Stimulated activated CD4-positive, alpha-beta T cell treated with anti-CD3 and anti-CD28 coated beads, Interleukin-4, amount 100 ng/mL, for 48 hours (primary cell): ENCODE data around the gene KLHL35.
A peak's percentile ranks its signal among the peaks of the same experiment; 100 is the strongest.
"Not testable (repeated sequence)": the region's sequence is repeated elsewhere in the genome, so short reads cannot be mapped to it uniquely, and the experiment has no call there.

Experiments used
- DNase-seq, 2 donors: peaks; one replicate each; pipeline ENCODE4 v3.0.0-alpha.2; 2020; ENCODE audit warnings: low read depth in 2 of 2

The KLHL35 gene

GRCh38 chr11:75388386-75389275 lies 44.4 kb downstream of the KLHL35 start:
- peak; percentile 52 to 56 for DNase-seq

DNA sequence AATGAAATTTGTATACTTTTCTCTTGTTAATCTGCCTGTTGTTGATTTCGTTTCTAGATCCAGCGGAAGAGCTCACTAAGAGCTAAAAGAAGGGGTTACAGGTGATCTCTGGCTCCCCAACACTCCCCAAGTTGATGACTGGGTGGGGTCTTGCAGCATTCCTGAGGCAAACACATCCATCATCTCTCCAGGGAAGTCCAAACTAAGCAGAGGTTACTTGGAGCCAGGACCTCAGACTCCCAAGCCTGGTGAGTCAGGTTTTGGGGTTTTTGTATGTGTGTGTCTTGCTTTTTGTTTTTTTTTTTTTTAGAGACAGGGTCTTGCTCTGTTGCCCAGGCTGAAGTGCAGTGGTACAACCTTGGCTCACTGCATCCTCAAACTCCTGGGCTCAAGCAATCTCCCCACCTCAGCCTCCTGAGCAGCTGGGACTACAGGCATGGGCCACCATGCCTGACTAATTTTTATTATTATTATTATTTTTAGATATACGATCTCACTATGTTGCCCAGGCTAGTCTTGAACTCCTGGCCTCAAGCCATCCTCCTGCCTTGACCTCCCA lies 45.2 kb downstream of the KLHL35 start:
- DNase-seq, result no peak

DNA sequence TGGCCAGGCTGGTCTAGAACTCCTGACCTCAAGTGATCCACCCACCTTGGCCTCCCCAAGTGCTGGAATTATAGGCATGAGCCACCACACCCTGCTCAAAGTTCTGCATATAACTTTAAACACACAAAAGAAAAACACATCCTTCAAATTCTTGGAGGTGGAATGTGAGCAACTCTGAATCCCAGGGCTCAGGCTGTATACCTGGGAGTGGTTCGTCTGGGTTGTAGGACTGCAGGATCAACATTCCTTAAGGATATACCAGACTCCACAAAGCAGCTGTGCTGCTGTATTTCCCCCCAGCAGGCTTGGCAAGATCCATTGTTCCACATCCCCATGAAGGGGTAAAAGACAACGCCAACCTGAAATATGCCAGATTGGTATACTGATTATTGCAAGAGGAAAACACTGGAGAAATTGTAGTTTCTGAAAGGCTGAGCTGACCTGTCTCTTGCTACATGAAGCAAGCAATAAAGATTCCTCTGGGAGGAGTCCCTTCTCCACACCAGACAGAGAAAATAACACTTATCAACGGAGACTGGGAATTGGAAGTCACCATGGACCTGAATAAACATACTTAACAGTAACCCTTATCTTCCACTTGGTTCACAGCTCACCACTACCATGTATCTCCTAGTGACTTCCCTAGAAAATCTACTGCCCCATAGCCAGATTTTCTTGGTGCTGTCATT lies 45.9 kb downstream of the KLHL35 start:
- no peak for DNase-seq

DNA sequence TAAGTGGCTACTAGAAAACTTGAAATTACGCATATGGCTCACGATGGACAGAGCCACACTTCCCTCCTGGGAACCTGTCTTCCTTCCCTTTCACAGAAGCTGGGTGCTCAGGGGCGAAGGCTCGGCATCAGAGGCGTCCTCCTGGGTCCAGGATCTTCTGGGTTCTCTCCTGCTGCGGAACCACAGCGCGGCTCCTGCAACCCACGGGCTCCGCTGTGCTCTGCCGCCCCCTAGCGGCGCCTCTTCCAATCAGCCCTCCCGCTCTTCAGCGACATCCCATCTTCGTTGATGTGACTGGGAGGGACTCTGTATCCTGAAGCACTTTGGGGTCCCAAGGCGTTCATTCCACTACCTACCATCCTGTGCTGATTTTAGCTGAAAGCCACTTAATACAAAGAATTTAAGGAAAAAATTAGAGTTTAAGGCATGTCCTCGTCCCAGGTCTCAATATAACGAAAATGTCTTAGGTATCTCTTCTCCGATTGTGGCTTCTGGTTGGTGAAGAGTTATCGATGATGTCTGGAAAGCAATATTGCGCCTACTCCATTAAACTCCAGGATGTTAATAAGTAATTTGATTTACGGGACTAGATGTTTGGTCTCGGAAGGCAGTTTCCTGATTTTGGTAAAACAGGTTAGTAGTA lies 48.4 kb downstream of the KLHL35 start:
- DNase-seq, result peak; percentile 64 to 68

GRCh38 chr11:75383246-75383645 lies 49.8 kb downstream of the KLHL35 start:
- no peak for DNase-seq

DNA sequence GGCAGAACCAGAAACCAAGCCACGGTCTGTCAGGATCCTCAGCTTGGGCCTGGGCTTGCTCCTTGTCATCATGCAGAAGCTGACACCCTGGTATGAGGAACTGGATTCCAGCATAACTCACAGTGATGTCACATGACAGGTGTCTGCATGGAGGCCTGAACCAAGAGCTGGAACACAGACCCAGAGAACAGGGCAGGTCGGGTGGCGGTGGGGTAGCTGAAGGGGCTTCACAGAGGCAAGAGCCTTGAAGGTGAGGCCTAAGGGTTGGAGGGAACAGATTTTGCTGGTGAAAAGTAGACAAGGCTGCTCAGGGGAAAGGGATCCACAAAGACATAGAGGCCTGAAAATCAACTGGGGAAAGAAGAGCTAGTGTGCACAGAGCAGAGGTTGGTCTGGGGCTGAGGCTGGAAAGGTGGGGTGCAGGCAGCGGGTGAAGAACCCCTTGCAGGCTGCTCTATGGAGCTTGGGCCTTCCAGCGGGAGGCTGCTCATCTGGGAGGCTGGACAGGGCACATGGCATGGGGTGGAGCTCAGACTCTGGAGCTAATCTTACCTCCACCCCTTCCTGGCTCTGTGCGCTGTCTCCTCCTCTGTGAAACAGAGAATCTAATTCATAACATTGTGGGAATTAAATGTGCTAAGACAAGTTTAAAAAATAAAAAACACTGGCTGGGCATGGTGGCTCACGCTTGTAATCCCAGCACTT lies 52.1 kb downstream of the KLHL35 start:
- DNase-seq, result no peak

DNA sequence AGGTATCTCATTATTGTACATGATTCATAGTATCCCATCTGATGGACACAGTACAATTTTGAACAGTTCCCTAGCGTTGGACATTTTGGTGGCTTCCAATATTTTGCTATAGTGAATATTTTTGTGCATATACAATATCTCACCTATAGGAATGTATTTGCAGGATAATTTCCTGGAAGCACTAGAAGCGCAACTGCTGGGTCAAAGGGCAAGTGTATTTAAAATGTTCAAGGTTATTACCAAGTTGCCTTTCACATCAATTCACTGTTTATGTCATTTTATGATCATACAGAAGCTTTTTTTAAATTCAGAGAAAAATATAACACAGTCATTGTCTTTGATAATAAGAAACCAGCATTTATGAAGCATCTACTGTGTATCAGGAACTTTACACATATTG lies 52.8 kb downstream of the KLHL35 start:
- no peak for DNase-seq

DNA sequence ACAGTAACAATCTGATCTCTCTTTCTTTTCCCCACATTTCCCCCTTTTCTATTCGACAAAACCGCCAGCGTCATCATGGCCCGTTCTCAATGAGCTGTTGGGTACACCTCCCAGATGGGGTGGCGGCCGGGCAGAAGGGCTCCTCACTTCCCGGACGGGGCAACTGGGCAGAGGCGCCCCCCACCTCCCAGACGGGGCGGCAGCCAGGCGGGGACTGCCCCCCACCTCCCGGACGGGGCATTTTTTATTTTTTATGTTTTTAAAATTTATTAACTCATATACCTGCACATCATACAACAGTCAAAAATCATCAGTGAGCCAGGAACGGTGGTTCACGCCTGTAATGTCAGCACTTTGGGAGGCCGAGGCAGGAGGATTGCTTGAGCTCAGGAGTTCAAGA lies 54.2 kb downstream of the KLHL35 start:
- not testable (repeated sequence) for DNase-seq

DNA sequence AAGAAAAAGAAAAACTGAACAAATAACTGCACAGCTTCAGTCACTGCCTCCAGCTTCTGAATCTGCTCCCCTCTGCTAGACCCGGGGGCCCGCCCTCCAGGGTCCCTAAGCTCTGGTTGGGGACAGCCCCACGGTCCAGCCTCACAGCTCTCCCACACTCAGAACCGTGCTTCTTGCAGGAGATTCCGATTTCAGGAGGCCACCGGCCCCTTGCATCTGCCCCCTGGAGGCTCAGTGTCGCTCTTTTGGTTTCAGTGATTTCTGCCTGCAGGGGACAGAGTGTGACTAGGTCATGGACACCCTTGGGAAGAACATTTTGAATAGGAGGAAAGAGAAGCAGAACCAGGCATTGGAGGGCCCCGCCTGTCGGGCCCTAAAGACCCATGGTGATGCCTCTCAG lies 56.8 kb downstream of the KLHL35 start:
- DNase-seq, result no peak

- no peak for DNase-seq
These were observed 57.4 kb downstream of the KLHL35 start for GRCh38 chr11:75375626-75376025.

DNA sequence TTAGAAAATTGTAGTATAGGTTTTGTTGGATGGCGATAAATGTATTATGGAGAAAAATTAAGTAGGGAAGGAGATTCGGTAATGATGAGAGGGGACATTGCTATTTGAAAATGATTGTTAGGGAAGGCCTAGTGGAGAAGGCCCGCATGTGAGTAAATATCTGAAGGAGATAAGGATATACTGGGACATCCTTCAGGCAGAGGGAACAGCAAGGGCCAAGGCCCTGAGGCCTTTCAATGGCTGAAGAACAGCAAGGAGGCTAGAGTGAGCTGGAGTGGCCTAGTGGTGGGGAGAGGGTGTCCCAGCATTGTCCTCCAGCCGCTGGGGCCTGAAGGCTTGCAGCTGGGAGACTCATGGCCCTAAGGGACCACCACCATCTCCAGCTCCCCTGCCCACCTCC lies 58.4 kb downstream of the KLHL35 start:
- DNase-seq, result no peak

- DNase-seq, result no peak
These were observed 59.8 kb downstream of the KLHL35 start for GRCh38 chr11:75373201-75373600.
